HL-60 (cell line): Measurements from ENCODE around the gene PDIA4.
"Not testable (repeated sequence)": the region's sequence is repeated elsewhere in the genome, so short reads cannot be mapped to it uniquely, and the experiment has no call there.

Source experiments
- CTCF ChIP-seq: IDR thresholded peaks from one replicate; pipeline ENCODE4 v1.5.1; 2011; ENCODE audit warnings: low read length, control low read depth, inconsistent platforms; ENCODE audit not compliant: insufficient read depth
- POLR2AphosphoS5 ChIP-seq: IDR thresholded peaks from 2 replicates; pipeline ENCODE4 v1.6.1; 2012; ENCODE audit warnings: low read depth
- REST ChIP-seq: IDR thresholded peaks from 2 replicates; pipeline ENCODE4 v1.6.1; 2012; ENCODE audit warnings: low read depth; ENCODE audit not compliant: insufficient replicate concordance
- SPI1 ChIP-seq: IDR thresholded peaks from 2 replicates; pipeline ENCODE4 v1.6.1; 2012; ENCODE audit warnings: low read depth, mild to moderate bottlenecking, borderline replicate concordance

DNA sequence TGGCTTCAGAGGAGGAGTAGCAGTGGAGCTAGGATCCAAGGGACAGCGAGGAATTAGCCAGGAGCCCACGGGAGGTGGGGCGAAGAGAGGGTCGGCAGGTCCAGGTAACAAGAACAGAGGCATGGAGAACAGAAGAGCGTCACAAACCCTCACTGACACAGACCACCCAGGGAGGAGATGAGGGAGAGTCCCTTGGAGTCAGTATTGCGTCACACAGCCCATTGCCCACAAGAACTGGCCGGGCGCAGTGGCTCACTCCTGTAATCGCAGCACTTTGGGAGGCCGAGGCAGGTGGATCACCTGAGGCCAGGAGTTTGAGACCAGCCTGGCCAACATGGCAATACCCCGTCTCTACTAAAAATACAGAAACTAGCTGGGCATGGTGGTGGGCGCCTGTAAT, 15.6 kb downstream of the PDIA4 start:
- TF ChIP-seq CTCF, POLR2AphosphoS5, REST, SPI1: not testable (repeated sequence)
